H1 (cell line): ENCODE results near the gene AP2A2. TPM values are rescaled to one million over a fixed set of nuclear protein-coding genes. Genes with fewer than 3 reads are reported as not detected.

Experiments used
- CTCF ChIA-PET: fragments of 300-600 bp; sonication (Branson Sonifier 250); formaldehyde crosslinking; loops from one replicate; lab custom pipeline; 2021; ENCODE audit not compliant: partially characterized antibody; lab: Charles Lee
- POLR2A ChIA-PET: fragments of 300-600 bp; sonication (Branson Sonifier 250); formaldehyde crosslinking; loops from one replicate; lab custom pipeline; 2021; ENCODE audit warnings: inconsistent platforms; ENCODE audit not compliant: partially characterized antibody; lab: Charles Lee
- DNase-seq, 2 experiments: peaks; one replicate each; pipeline versions ENCODE4 v3.0.0 to v3.0.0-alpha.2; 2010 to 2022; ENCODE audit warnings: low spot score in 2 of 2, low read depth in 1 of 2, mixed read lengths in 1 of 2
- FAIRE-seq: peaks from 2 replicates; lab custom pipeline; 2011; peaks lifted over from hg19 to GRCh38; lab: Jason Lieb, UNC
- H2AFZ ChIP-seq: 2 replicates; pipeline ENCODE4 v1.8.1; 2012; ENCODE audit warnings: low read length, inconsistent platforms
- H2AK5ac ChIP-seq: 2 replicates; pipeline ENCODE4 v1.6.1; 2013; ENCODE audit warnings: low read depth, low read length
- H2BK120ac ChIP-seq: replicated peaks from 2 replicates; pipeline ENCODE3; 2013; ENCODE audit warnings: low read depth, low read length, inconsistent platforms
- H2BK12ac ChIP-seq: 2 replicates; pipeline ENCODE4 v1.6.1; 2013; ENCODE audit warnings: low read depth, low read length
- H2BK15ac ChIP-seq: 2 replicates; pipeline ENCODE4 v1.6.1; 2013; ENCODE audit warnings: low read length
- H2BK20ac ChIP-seq: 2 replicates; pipeline ENCODE4 v1.6.1; 2013; ENCODE audit warnings: low read length
- H2BK5ac ChIP-seq: 2 replicates; pipeline ENCODE4 v1.6.1; 2013; ENCODE audit warnings: low read depth, low read length
- H3K14ac ChIP-seq: 2 replicates; pipeline ENCODE4 v1.6.1; 2013; ENCODE audit warnings: inconsistent platforms; ENCODE audit not compliant: insufficient read length
- H3K18ac ChIP-seq: 2 replicates; pipeline ENCODE4 v1.6.1; 2013; ENCODE audit warnings: low read length; ENCODE audit errors: extremely low read depth
- H3K23ac ChIP-seq: 2 replicates; pipeline ENCODE4 v1.6.1; 2013; ENCODE audit warnings: inconsistent platforms; ENCODE audit not compliant: insufficient read length
- H3K23me2 ChIP-seq: 2 replicates; pipeline ENCODE4 v1.6.1; 2013; ENCODE audit warnings: low read depth, low read length
- H3K27ac ChIP-seq: 2 replicates; pipeline ENCODE4 v1.6.1; 2011; ENCODE audit warnings: low read depth, low read length, inconsistent platforms
- H3K27me3 ChIP-seq, 4 experiments: replicated peaks in 1 of 4; 1 replicate in 1 of 4; 2 replicates in 3 of 4; pipeline versions ENCODE4 v1.6.1 to v1.8.1; 2011 to 2013; ENCODE audit warnings: low read length in 3 of 4, mild to moderate bottlenecking in 3 of 4, inconsistent platforms in 2 of 4, mixed read lengths in 2 of 4, moderate library complexity in 1 of 4; ENCODE audit not compliant: control insufficient read depth in 3 of 4, insufficient read depth in 3 of 4; ENCODE audit errors: extremely low read depth in 1 of 4
- H3K36me3 ChIP-seq, 4 experiments: 2 replicates each; pipeline versions ENCODE4 v1.6.1 to v1.8.1; 2011 to 2013; ENCODE audit warnings: mild to moderate bottlenecking in 4 of 4, low read length in 3 of 4, moderate library complexity in 2 of 4, control low read depth in 1 of 4, inconsistent platforms in 1 of 4; ENCODE audit not compliant: insufficient read depth in 4 of 4, control insufficient read depth in 2 of 4
- H3K4ac ChIP-seq: replicated peaks from 2 replicates; pipeline ENCODE3; 2013; ENCODE audit warnings: low read length, low read depth, mixed read lengths, inconsistent platforms; ENCODE audit not compliant: insufficient read length
- H3K4me1 ChIP-seq, 4 experiments: replicated peaks in 1 of 4; 1 replicate in 1 of 4; 2 replicates in 3 of 4; pipeline versions ENCODE4 v1.6.1 to v1.8.1; 2011 to 2013; ENCODE audit warnings: low read length in 3 of 4, inconsistent platforms in 2 of 4, mixed read lengths in 1 of 4; ENCODE audit not compliant: insufficient read depth in 4 of 4, control insufficient read depth in 3 of 4
- H3K4me2 ChIP-seq, 2 experiments: 2 replicates each; pipeline versions ENCODE4 v1.6.1 to v1.8.1; 2011 to 2013; ENCODE audit warnings: low read depth in 2 of 2, low read length in 2 of 2, control low read depth in 1 of 2, inconsistent platforms in 1 of 2, mild to moderate bottlenecking in 1 of 2; ENCODE audit not compliant: insufficient read depth in 1 of 2
- H3K4me3 ChIP-seq, 4 experiments: fragments of 200-600, 300-600 bp in 1 of 4; sonication (generic), shearing (Covaris generic), sonication (Bioruptor Twin) in 1 of 4; 2 replicates each; pipeline versions ENCODE4 v1.5.1 to v1.8.1; 2011 to 2016; ENCODE audit warnings: low read length in 4 of 4, low read depth in 3 of 4, control low read depth in 2 of 4, inconsistent platforms in 2 of 4, mild to moderate bottlenecking in 2 of 4, mixed read lengths in 1 of 4, moderate library complexity in 1 of 4; ENCODE audit not compliant: insufficient read depth in 2 of 4; ENCODE audit errors: extremely low read depth in 1 of 4
- H3K56ac ChIP-seq: replicated peaks from 2 replicates; pipeline ENCODE3; 2013; ENCODE audit warnings: low read depth, mild to moderate bottlenecking, mixed read lengths, low read length, inconsistent platforms; ENCODE audit not compliant: insufficient read length
- H3K79me1 ChIP-seq: 2 replicates; pipeline ENCODE4 v1.6.1; 2013; ENCODE audit warnings: low read depth, low read length, control low read depth
- H3K79me2 ChIP-seq, 2 experiments: 2 replicates each; pipeline versions ENCODE4 v1.6.1 to v1.8.1; 2012 to 2013; ENCODE audit warnings: low read length in 2 of 2, mild to moderate bottlenecking in 2 of 2, inconsistent platforms in 1 of 2; ENCODE audit not compliant: insufficient read depth in 2 of 2, control insufficient read depth in 1 of 2
- H3K9ac ChIP-seq, 4 experiments: replicated peaks in 1 of 4; 1 replicate in 1 of 4; 2 replicates in 3 of 4; pipeline versions ENCODE4 v1.6.1 to v1.8.1; 2011 to 2013; ENCODE audit warnings: low read depth in 3 of 4, low read length in 3 of 4, control low read depth in 2 of 4, mild to moderate bottlenecking in 2 of 4, moderate library complexity in 2 of 4, inconsistent platforms in 1 of 4; ENCODE audit errors: extremely low read depth in 1 of 4
- H3K9me3 ChIP-seq, 2 experiments: 2 replicates each; pipeline versions ENCODE4 v1.6.1 to v1.8.1; 2012 to 2013; ENCODE audit warnings: mild to moderate bottlenecking in 2 of 2, moderate library complexity in 2 of 2, control low read depth in 1 of 2, inconsistent platforms in 1 of 2, low read depth in 1 of 2, low read length in 1 of 2, mixed read lengths in 1 of 2; ENCODE audit not compliant: insufficient read depth in 2 of 2
- H4K20me1 ChIP-seq, 2 experiments: replicated peaks in 1 of 2; 2 replicates each; pipeline versions ENCODE3 to v1.8.1; 2011 to 2013; ENCODE audit warnings: inconsistent platforms in 2 of 2, low read length in 2 of 2, mild to moderate bottlenecking in 1 of 2; ENCODE audit not compliant: insufficient read depth in 2 of 2, control insufficient read depth in 1 of 2
- H4K5ac ChIP-seq: 2 replicates; pipeline ENCODE4 v1.6.1; 2013; ENCODE audit warnings: low read length, low read depth, mixed read lengths, inconsistent platforms; ENCODE audit not compliant: insufficient read length
- H4K8ac ChIP-seq: 2 replicates; pipeline ENCODE4 v1.8.0; 2013; ENCODE audit warnings: mild to moderate bottlenecking, moderate library complexity, low read length, inconsistent platforms; ENCODE audit not compliant: insufficient read depth; ENCODE audit errors: extremely low read depth
- H4K91ac ChIP-seq: replicated peaks from 2 replicates; pipeline ENCODE3; 2013; ENCODE audit warnings: low read length, mixed read lengths, inconsistent platforms; ENCODE audit not compliant: insufficient read length
- CBX8 ChIP-seq: fragments of 300-800, 300-1000 bp; sonication (generic); IDR thresholded peaks from 2 replicates; pipeline ENCODE4 v1.7.1; 2016; ENCODE audit warnings: low read depth, low read length, borderline replicate concordance
- WGBS, 2 experiments: shearing (Covaris generic) in 1 of 2; methylation state at CpG; one replicate each; pipeline versions ENCODE4 v1.1.6 to v1.1.7; 2013 to 2015; ENCODE audit warnings: low lambda C conversion rate in 2 of 2, mixed read lengths in 2 of 2, inconsistent platforms in 1 of 2, low coverage in 1 of 2, missing lambda C conversion rate in 1 of 2; ENCODE audit not compliant: insufficient replicate concordance in 2 of 2, insufficient coverage in 1 of 2, insufficient read length in 1 of 2; ENCODE audit errors: extremely low coverage in 1 of 2, missing lambda C conversion rate in 1 of 2; 5-methylcytosine and 5-hydroxymethylcytosine counted together
- polyA plus RNA-seq, 7 experiments: library from polyadenylated mRNA; depleted of rRNA in 3 of 7; stranded (reverse) in 5 of 7; unstranded in 2 of 7; fragments of >200 nt in 5 of 7; fragments of 200-250 nt in 2 of 7; gene quantifications; 1 replicate in 5 of 7; 2 replicates in 1 of 7; 4 replicates in 1 of 7; pipeline versions ENCODE4 v1.2.1 to v1.2.3, GENCODE V29; 2011 to 2013; ENCODE audit warnings: missing spikeins in 2 of 7, mixed read lengths in 2 of 7
- total RNA-seq: library from RNA; stranded (reverse); fragmentation: NEBNext Ultra II Directional; extraction: Animal tissue kit (Norgen Biotek cat#: 25700); gene quantifications from 2 replicates; pipeline ENCODE4 v1.2.1, GENCODE V29; 2021
- TF ChIP-seq, protein P1 (sequence below), 3 experiments: IDR thresholded peaks; 1 replicate in 2 of 3; 2 replicates in 1 of 3; pipeline versions ENCODE4 v1.5.1 to v1.6.1; 2011; ENCODE audit warnings: low read length in 3 of 3, mild to moderate bottlenecking in 3 of 3, inconsistent platforms in 2 of 3, low read depth in 1 of 3, moderate library complexity in 1 of 3; ENCODE audit not compliant: insufficient read depth in 1 of 3; ENCODE audit errors: control extremely low read depth in 1 of 3

Gene AP2A2
- total and polyA plus RNA-seq, 2 of the 8 experiments (the other 6 are each of a cell fraction or from before 2014, with no cell fraction given), result 50.0 to 65.0 TPM

DNA sequence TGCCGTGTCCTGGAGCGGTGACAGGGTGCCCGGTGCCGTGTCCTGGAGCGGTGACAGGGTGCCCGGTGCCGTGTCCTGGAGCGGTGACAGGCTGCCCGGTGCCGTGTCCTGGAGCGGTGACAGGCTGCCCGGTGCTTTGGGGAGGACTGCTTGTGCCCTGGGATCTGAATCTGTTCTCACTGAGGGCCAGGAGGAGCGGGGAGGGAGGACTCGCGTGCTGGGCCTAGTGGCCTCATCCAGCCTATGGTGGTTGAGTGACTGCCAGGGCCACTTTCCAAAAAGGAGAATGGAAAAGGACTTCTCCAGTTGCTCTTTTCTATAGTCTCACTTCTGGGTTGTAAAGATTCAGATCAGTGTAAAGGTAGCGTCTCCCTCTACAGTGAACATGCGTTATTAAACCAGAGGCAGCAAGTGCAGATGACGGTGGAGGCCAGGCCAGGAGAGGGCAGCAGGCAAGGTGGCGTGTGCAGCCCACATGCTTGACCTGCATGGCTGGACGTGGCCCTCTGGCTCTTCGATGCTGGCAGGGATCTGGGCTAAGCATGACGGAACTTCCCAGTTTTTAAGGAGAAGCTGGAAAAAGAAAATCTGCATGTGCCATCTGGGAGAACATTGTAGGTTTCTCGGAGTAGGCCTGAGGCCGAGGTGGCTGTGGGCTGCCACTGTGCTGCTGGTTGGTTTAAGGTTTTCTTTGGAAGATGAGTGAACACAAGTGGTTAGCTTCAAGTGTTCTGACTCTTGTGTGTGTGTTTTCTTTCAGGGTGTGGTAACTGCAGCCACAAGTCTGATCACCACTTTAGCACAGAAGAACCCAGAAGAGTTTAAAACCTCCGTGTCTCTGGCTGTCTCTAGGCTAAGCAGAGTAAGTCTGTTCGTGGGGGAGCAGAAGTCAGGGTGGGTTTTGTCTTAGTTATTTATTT is 55.0 kb downstream of the AP2A2 start:
- H3K4me2 ChIP-seq, result no peak overlapping the region
- ChIA-PET CTCF (interaction anchor here (0.7 to 2.4 kb wide), 11 partner anchors 9 to 132 kb away, joined by 3 to 5 read pairs (median 3); no protein-coding TSS in a partner anchor), POLR2A (no interaction called here)
- no peak overlapping the region for H4K5ac ChIP-seq
- H3K56ac ChIP-seq, result no peak overlapping the region
- no peak overlapping the region for H3K4ac ChIP-seq
- no peaks in the 10 kb centered on the region for H3K27me3 ChIP-seq
- H3K9me3 ChIP-seq, result no peaks in the 10 kb centered on the region
- TF ChIP-seq, protein P1, sequence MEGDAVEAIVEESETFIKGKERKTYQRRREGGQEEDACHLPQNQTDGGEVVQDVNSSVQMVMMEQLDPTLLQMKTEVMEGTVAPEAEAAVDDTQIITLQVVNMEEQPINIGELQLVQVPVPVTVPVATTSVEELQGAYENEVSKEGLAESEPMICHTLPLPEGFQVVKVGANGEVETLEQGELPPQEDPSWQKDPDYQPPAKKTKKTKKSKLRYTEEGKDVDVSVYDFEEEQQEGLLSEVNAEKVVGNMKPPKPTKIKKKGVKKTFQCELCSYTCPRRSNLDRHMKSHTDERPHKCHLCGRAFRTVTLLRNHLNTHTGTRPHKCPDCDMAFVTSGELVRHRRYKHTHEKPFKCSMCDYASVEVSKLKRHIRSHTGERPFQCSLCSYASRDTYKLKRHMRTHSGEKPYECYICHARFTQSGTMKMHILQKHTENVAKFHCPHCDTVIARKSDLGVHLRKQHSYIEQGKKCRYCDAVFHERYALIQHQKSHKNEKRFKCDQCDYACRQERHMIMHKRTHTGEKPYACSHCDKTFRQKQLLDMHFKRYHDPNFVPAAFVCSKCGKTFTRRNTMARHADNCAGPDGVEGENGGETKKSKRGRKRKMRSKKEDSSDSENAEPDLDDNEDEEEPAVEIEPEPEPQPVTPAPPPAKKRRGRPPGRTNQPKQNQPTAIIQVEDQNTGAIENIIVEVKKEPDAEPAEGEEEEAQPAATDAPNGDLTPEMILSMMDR (IDR thresholded peaks at IDR 0.05; ENCODE audit: control extremely low read depth in 1 of 3, insufficient read depth in 1 of 3, low read depth in 1 of 3, low read length in 3 of 3), result peak; percentile 16 to 46 (median 31); a peak in 3 of 4 replicates
- no peak for TF ChIP-seq CBX8
- no peak overlapping the region for H4K8ac ChIP-seq
- H2AK5ac ChIP-seq, result no peak overlapping the region
- FAIRE-seq, result no peak
- H3K4me1 ChIP-seq, result peaks cover 0 to 6% (median 0%) of the 10 kb centered on the region in 4 experiments; a peak in 2 of 7 replicates
- no peak overlapping the region for H2AFZ ChIP-seq
- H2BK15ac ChIP-seq, result no peak overlapping the region
- H4K91ac ChIP-seq, result no peak overlapping the region
- peaks cover 0 to 3% of the 10 kb centered on the region in 2 experiments; a peak in 1 of 4 replicates for H3K79me2 ChIP-seq
- no peak overlapping the region for H3K27ac ChIP-seq
- WGBS, 2 experiments, result 92% methylated on average over 23 of the region's 26 CpGs; no CpG with 5 or more reads in 1 of the 2 experiments
- no peak overlapping the region for H3K18ac ChIP-seq
- peaks cover 10 to 39% (median 28%) of the 10 kb centered on the region in 4 experiments for H3K36me3 ChIP-seq
- DNase-seq, result no peak
- H2BK120ac ChIP-seq, result no peak overlapping the region
- no peak overlapping the region for H2BK12ac ChIP-seq
- no peaks in the 10 kb centered on the region for H3K23me2 ChIP-seq
- no peak overlapping the region for H3K14ac ChIP-seq
- no peak overlapping the region for H3K23ac ChIP-seq
- H3K4me3 ChIP-seq, result no peak overlapping the region
- H2BK20ac ChIP-seq, result no peak overlapping the region
- peaks cover 0 to 10% of the 10 kb centered on the region in 2 experiments for H4K20me1 ChIP-seq
- H3K9ac ChIP-seq, result no peak overlapping the region
- no peak overlapping the region for H2BK5ac ChIP-seq
- H3K79me1 ChIP-seq, result peaks cover 5% of the 10 kb centered on the region
